Ishikawa (cell line): Measurements from ENCODE around the gene GFI1B.

Source experiments
- CEBPB ChIP-seq: IDR thresholded peaks from 2 replicates; pipeline ENCODE4 v1.6.1; 2012
- CREB1 ChIP-seq: IDR thresholded peaks from 2 replicates; pipeline ENCODE4 v1.6.1; 2012; ENCODE audit warnings: low read depth
- EGR1 ChIP-seq: IDR thresholded peaks from 2 replicates; pipeline ENCODE4 v1.6.1; 2012
- EP300 ChIP-seq: IDR thresholded peaks from 2 replicates; pipeline ENCODE4 v1.6.1; 2012; ENCODE audit warnings: borderline replicate concordance
- FOXM1 ChIP-seq: IDR thresholded peaks from 2 replicates; pipeline ENCODE4 v1.6.1; 2012; ENCODE audit warnings: low read depth, borderline replicate concordance
- NFIC ChIP-seq: IDR thresholded peaks from 2 replicates; pipeline ENCODE4 v1.6.1; 2012
- RAD21 ChIP-seq: IDR thresholded peaks from 2 replicates; pipeline ENCODE4 v1.6.1; 2012; ENCODE audit warnings: low read depth
- TAF1 ChIP-seq: IDR thresholded peaks from 2 replicates; pipeline ENCODE4 v1.6.1; 2012; ENCODE audit warnings: low read depth, mild to moderate bottlenecking
- TCF12 ChIP-seq: IDR thresholded peaks from 2 replicates; pipeline ENCODE4 v1.6.1; 2012; ENCODE audit warnings: low read depth
- TEAD4 ChIP-seq: IDR thresholded peaks from 2 replicates; pipeline ENCODE4 v1.6.1; 2012
- YY1 ChIP-seq: IDR thresholded peaks from 2 replicates; pipeline ENCODE4 v1.6.1; 2012; ENCODE audit warnings: low read depth
- ZBTB7A ChIP-seq: IDR thresholded peaks from 2 replicates; pipeline ENCODE4 v1.6.1; 2012; ENCODE audit warnings: low read depth
- TF ChIP-seq, protein P1 (sequence below): IDR thresholded peaks from 2 replicates; pipeline ENCODE4 v1.6.1; 2012
- TF ChIP-seq, protein P2 (sequence below): IDR thresholded peaks from 2 replicates; pipeline ENCODE4 v1.6.1; 2012
- TF ChIP-seq, protein P3 (sequence below): IDR thresholded peaks from 2 replicates; pipeline ENCODE4 v1.6.1; 2012; ENCODE audit warnings: low read depth, mild to moderate bottlenecking

The GFI1B gene

DNA sequence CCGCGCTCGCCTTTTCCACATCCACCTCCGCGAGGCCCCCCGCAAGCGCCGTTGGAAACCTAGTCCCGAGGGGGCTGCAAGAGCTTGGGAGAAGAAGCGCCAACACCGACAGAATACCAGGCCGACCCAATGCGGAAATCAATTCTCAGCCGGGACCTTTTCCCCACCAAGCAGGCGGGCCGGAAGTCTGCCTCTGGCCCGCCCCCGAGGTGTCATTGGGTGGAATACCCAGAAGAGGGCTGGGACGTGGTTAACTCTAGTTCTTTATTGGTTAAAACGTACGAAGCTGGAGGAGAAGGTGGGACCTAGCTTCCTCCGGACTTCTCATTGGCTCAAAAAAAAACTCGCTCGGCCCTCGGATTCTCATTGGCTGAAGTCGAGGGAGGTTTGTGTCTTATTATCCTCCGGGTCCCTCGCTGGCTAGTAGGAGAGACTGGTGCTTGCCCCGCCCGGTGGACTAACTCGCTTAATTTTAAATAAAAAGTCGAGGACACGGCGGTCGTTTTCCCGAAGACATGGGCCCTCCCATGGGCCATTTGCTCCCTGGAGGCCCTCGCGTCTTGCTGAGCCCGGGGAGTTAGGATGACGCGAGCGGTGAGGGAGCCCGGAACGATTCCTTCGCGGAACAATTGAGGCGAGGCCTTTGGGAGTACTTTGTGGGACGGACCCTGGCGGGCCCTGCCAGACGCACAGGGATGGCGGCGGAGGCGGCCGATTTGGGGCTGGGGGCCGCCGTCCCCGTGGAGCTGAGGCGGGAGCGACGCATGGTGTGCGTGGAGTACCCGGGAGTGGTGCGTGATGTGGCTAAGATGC, 52.0 kb downstream of the GFI1B start, which contains the start of gene GTF3C5:
Gene GTF3C5, plus strand, starts transcription at position 681 of the 813 bp plus-strand sequence. Its CDS starts 15 bp downstream, at position 696.
- TF ChIP-seq TAF1 (peak; percentile 99), CEBPB (no peak), TEAD4 (peak; percentile 36; the same call in 1 of the 2 replicates), NFIC (peak; percentile 78), CREB1 (no peak; the same call in 1 of the 2 replicates), YY1 (peak; percentile 93), ZBTB7A (peak; percentile 86; the same call in 1 of the 2 replicates), EGR1 (0 out of 2 replicates have a peak, but pooled peaks have one; percentile 18), EP300 (peak; percentile 43; the same call in 1 of the 2 replicates), FOXM1 (peak; percentile 53; the same call in 1 of the 2 replicates), RAD21 (no peak), TCF12 (peak; percentile 62)
- TF ChIP-seq, protein P1, sequence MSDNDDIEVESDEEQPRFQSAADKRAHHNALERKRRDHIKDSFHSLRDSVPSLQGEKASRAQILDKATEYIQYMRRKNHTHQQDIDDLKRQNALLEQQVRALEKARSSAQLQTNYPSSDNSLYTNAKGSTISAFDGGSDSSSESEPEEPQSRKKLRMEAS, result peak; percentile 84
- TF ChIP-seq, protein P2, sequence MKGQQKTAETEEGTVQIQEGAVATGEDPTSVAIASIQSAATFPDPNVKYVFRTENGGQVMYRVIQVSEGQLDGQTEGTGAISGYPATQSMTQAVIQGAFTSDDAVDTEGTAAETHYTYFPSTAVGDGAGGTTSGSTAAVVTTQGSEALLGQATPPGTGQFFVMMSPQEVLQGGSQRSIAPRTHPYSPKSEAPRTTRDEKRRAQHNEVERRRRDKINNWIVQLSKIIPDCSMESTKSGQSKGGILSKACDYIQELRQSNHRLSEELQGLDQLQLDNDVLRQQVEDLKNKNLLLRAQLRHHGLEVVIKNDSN, result peak; percentile 51
- TF ChIP-seq, protein P3, sequence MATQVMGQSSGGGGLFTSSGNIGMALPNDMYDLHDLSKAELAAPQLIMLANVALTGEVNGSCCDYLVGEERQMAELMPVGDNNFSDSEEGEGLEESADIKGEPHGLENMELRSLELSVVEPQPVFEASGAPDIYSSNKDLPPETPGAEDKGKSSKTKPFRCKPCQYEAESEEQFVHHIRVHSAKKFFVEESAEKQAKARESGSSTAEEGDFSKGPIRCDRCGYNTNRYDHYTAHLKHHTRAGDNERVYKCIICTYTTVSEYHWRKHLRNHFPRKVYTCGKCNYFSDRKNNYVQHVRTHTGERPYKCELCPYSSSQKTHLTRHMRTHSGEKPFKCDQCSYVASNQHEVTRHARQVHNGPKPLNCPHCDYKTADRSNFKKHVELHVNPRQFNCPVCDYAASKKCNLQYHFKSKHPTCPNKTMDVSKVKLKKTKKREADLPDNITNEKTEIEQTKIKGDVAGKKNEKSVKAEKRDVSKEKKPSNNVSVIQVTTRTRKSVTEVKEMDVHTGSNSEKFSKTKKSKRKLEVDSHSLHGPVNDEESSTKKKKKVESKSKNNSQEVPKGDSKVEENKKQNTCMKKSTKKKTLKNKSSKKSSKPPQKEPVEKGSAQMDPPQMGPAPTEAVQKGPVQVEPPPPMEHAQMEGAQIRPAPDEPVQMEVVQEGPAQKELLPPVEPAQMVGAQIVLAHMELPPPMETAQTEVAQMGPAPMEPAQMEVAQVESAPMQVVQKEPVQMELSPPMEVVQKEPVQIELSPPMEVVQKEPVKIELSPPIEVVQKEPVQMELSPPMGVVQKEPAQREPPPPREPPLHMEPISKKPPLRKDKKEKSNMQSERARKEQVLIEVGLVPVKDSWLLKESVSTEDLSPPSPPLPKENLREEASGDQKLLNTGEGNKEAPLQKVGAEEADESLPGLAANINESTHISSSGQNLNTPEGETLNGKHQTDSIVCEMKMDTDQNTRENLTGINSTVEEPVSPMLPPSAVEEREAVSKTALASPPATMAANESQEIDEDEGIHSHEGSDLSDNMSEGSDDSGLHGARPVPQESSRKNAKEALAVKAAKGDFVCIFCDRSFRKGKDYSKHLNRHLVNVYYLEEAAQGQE, result peak; percentile 27; the same call in 1 of the 2 replicates

DNA sequence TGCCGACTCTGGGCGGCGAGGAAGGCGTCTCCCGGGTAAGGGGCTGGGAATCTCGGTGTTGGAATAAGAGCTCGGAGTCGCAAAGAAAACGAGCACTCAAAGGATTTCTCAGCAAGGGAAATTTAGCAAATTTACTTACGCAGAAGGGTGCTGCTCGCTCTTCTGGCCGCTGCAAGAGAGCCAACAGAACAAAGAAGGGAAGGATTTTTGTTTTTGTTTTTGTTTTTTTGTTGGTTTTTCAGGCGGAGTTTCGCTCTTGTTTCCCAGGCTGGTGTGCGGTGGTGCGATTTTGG, 52.6 kb downstream of the GFI1B start:
- no peak for TF ChIP-seq EGR1
- TF ChIP-seq, protein P2, result no peak
- TF ChIP-seq, protein P3, result no peak
- no peak for TF ChIP-seq NFIC
- TF ChIP-seq TAF1, result no peak; the same call in 1 of the 2 replicates
- no peak for TF ChIP-seq EP300
- TF ChIP-seq CREB1, result no peak
- TF ChIP-seq RAD21, result no peak

DNA sequence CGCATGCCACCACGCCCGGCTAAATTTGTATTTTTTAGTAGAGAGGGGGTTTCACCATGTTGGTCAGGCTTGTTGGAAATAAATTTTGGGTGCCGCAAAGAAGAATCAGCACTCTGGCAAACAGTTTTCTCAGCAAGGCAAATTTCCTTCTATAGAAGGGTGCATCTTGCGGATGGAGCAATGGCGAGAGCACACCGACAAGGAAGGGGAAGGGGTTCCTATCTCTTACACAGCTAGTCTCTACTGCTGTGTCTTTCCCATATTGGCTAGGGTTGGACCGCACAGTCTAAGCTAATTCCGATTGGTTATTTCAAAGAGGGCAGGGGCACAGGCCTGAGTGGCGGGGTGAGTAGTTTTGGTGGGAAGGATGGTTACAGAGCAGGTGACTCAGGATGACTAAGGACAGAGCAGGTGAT, 53.0 kb downstream of the GFI1B start:
- TF ChIP-seq, protein P3, result no peak
- TF ChIP-seq, protein P2, result no peak
- no peak for TF ChIP-seq FOXM1
- TF ChIP-seq CEBPB, result no peak
- no peak for TF ChIP-seq NFIC
- no peak for TF ChIP-seq TAF1
- no peak for TF ChIP-seq YY1
- TF ChIP-seq RAD21, result no peak
- TF ChIP-seq TCF12, result no peak
- no peak for TF ChIP-seq ZBTB7A
- no peak for TF ChIP-seq TEAD4
- no peak for TF ChIP-seq CREB1

DNA sequence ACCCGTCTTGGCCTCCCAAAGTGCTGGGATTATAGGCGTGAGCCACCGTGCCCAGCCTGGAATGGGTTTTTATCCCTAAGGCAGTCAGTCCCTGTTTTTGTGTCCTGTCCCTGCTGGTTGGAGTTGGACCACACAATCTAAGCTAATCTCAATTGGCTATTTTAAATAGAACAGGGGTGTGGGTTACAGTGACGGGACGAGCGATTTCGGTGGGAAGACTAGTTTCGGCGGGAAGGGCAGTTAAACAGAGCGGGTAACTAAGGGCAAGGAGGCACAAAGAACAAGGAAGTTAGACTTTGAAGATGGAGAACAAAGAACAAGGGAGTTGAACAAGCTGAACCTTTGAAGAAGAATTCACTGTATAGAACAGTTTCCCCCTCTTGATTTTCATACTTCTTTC, 53.7 kb downstream of the GFI1B start:
- TF ChIP-seq TEAD4 (no peak), CREB1 (no peak), EP300 (no peak), NFIC (no peak)
